ENCODE results near the gene ATP2B1. TPM values are rescaled to one million over a fixed set of nuclear protein-coding genes. Genes with fewer than 3 reads are reported as not detected.
A peak's percentile ranks its signal among the peaks of the same experiment; 100 is the strongest.

Gene ATP2B1
- polyA plus RNA-seq, 2 of the 4 experiments (the other 2 are of a cell fraction): 52.7 to 132 TPM

DNA sequence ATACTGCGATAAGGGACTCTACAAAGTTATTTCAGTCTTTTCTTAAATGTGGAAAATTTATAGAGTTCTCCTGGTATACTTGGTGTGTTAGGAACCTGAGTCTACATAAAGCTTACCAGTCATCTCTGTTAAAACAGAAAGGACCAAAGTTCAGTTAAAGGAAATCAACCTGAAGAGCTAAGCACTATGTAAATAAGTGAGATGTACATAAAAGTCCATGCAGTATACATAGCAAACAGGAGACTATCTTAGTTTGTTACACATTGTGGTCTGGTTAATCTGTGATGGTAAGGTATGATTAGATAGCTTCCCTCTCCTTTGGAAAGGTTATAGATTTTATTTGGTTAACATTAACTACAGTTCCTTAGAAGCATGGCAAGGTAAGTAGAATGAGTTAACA is 75.9 kb downstream of the ATP2B1 start:
- H3K4me3 ChIP-seq: no peak overlapping the region
- H3K27ac ChIP-seq: peak overlapping the region; percentile 25 to 53; a peak in 4 of 6 replicates
- 33% methylated on average over 1 of the region's 1 CpG for WGBS (ENCODE audit: missing lambda C conversion rate)
- H3K9me3 ChIP-seq: no peaks in the 10 kb centered on the region
- ATAC-seq (peak in 1 of 2 experiments; percentile 73; a peak in 3 of 6 replicates), DNase-seq (ENCODE audit: low read depth in 1 of 2, low spot score in 1 of 2) (peak in 1 of 2 experiments; percentile 63), FAIRE-seq (peak; percentile 91)
- TF ChIP-seq RNF2 (IDR thresholded peaks at IDR 0.05; ENCODE audit: borderline replicate concordance, low read depth) (no peak), CBX2 (IDR thresholded peaks at IDR 0.05; ENCODE audit: borderline replicate concordance, low read depth) (no peak), GATA3 (IDR thresholded peaks at IDR 0.05; ENCODE audit: borderline replicate concordance) (peak; percentile 77), JUNB (IDR thresholded peaks at IDR 0.05) (no peak), ZNF302 (CRISPR knock-in tag; IDR thresholded peaks at IDR 0.05) (no peak), EHMT2 (IDR thresholded peaks at IDR 0.05; ENCODE audit: low read depth) (no peak), FOSL2 (IDR thresholded peaks at IDR 0.05) (no peak), FOSL2 (CRISPR knock-in tag; IDR thresholded peaks at IDR 0.05) (peak; percentile 27; the same call in 1 of the 2 replicates), CHD2 (IDR thresholded peaks at IDR 0.05; ENCODE audit: low read length, partially characterized antibody) (no peak), NFE2L2 (conservative IDR thresholded peaks at IDR 0.05; ENCODE audit: low read length) (no peak), HOXB13 (CRISPR knock-in tag; IDR thresholded peaks at IDR 0.05; ENCODE audit: low read depth) (no peak), RFX5 (IDR thresholded peaks at IDR 0.05) (no peak), CHD4 (IDR thresholded peaks at IDR 0.05; ENCODE audit: borderline replicate concordance) (no peak), PHF8 (IDR thresholded peaks at IDR 0.05; ENCODE audit: borderline replicate concordance, low read depth) (no peak)
- TF ChIP-seq, protein P1, sequence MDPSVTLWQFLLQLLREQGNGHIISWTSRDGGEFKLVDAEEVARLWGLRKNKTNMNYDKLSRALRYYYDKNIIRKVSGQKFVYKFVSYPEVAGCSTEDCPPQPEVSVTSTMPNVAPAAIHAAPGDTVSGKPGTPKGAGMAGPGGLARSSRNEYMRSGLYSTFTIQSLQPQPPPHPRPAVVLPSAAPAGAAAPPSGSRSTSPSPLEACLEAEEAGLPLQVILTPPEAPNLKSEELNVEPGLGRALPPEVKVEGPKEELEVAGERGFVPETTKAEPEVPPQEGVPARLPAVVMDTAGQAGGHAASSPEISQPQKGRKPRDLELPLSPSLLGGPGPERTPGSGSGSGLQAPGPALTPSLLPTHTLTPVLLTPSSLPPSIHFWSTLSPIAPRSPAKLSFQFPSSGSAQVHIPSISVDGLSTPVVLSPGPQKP (IDR thresholded peaks at IDR 0.05; ENCODE audit: low read depth, low read length): no peak
- TF ChIP-seq, protein P2, sequence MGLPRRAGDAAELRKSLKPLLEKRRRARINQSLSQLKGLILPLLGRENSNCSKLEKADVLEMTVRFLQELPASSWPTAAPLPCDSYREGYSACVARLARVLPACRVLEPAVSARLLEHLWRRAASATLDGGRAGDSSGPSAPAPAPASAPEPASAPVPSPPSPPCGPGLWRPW (IDR thresholded peaks at IDR 0.05): no peak
- peak overlapping the region; percentile 55 for H3K4me2 ChIP-seq
- POLR2A ChIA-PET: interaction anchor here (1.0 kb wide), 1 partner anchor 77 kb away, joined by 3 read pairs; no protein-coding TSS in a partner anchor
- CTCF ChIA-PET: no interaction called here
- peaks cover 69% of the 10 kb centered on the region for H3K4me1 ChIP-seq

DNA sequence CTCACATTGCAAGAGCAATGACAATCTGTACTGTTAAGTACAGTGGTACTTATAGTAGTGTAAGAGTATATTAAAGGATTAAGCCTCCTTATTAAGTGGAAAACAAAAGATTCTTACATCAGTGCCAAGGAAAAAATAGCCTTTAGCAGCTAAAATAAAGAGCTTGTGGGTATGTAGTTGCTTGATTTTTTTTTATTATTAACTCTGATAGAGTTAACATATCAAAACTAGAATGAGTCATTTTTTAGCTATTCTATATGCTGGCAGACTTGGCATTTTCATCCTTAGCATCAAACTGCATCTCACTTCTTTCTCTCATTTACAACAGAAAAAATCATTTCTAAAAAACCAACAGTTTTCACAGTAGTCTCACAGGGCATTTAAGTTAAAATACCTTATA is 86.5 kb downstream of the ATP2B1 start:
- CTCF ChIA-PET: no interaction called here
- POLR2A ChIA-PET: no interaction called here
- H3K27ac ChIP-seq: no peak overlapping the region; a peak in 1 of 6 replicates
- H3K4me2 ChIP-seq: peak overlapping the region; percentile 35
- no peak for FAIRE-seq
- DNase-seq (ENCODE audit: low read depth in 1 of 2, low spot score in 1 of 2): no peak
- peaks cover 31% of the 10 kb centered on the region for H3K4me1 ChIP-seq
- no peak overlapping the region for H3K4me3 ChIP-seq
- no peak for TF ChIP-seq JUN (IDR thresholded peaks at IDR 0.05)
- TF ChIP-seq POLR2A (IDR thresholded peaks at IDR 0.05; ENCODE audit: low read length): no peak
- TF ChIP-seq ESRRA (IDR thresholded peaks at IDR 0.05; ENCODE audit: borderline replicate concordance, low read length): no peak
- no peak for TF ChIP-seq MAZ (IDR thresholded peaks at IDR 0.05; ENCODE audit: borderline replicate concordance, low read depth, low read length)
- TF ChIP-seq EHF (CRISPR knock-in tag; IDR thresholded peaks at IDR 0.05): no peak
- no peak for TF ChIP-seq HOXB5 (CRISPR knock-in tag; IDR thresholded peaks at IDR 0.05)
- TF ChIP-seq TFCP2L1 (CRISPR knock-in tag; IDR thresholded peaks at IDR 0.05): no peak
- no peak for TF ChIP-seq ZNF302 (CRISPR knock-in tag; IDR thresholded peaks at IDR 0.05)
- TF ChIP-seq, protein P3, sequence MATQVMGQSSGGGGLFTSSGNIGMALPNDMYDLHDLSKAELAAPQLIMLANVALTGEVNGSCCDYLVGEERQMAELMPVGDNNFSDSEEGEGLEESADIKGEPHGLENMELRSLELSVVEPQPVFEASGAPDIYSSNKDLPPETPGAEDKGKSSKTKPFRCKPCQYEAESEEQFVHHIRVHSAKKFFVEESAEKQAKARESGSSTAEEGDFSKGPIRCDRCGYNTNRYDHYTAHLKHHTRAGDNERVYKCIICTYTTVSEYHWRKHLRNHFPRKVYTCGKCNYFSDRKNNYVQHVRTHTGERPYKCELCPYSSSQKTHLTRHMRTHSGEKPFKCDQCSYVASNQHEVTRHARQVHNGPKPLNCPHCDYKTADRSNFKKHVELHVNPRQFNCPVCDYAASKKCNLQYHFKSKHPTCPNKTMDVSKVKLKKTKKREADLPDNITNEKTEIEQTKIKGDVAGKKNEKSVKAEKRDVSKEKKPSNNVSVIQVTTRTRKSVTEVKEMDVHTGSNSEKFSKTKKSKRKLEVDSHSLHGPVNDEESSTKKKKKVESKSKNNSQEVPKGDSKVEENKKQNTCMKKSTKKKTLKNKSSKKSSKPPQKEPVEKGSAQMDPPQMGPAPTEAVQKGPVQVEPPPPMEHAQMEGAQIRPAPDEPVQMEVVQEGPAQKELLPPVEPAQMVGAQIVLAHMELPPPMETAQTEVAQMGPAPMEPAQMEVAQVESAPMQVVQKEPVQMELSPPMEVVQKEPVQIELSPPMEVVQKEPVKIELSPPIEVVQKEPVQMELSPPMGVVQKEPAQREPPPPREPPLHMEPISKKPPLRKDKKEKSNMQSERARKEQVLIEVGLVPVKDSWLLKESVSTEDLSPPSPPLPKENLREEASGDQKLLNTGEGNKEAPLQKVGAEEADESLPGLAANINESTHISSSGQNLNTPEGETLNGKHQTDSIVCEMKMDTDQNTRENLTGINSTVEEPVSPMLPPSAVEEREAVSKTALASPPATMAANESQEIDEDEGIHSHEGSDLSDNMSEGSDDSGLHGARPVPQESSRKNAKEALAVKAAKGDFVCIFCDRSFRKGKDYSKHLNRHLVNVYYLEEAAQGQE (IDR thresholded peaks at IDR 0.05): no peak
- TF ChIP-seq, protein P4, sequence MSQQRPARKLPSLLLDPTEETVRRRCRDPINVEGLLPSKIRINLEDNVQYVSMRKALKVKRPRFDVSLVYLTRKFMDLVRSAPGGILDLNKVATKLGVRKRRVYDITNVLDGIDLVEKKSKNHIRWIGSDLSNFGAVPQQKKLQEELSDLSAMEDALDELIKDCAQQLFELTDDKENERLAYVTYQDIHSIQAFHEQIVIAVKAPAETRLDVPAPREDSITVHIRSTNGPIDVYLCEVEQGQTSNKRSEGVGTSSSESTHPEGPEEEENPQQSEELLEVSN (IDR thresholded peaks at IDR 0.05; ENCODE audit: borderline replicate concordance, low read depth): no peak
- TF ChIP-seq HDAC2 (IDR thresholded peaks at IDR 0.05): no peak
- TF ChIP-seq NFE2L2 (conservative IDR thresholded peaks at IDR 0.05; ENCODE audit: low read length): no peak
- no peak for TF ChIP-seq EHMT2 (IDR thresholded peaks at IDR 0.05; ENCODE audit: low read depth)
- ATAC-seq: no peak
- 0 out of 3 replicates have a peak, but pooled peaks cover 4% of the 10 kb centered on the region for H3K9me3 ChIP-seq
